MCF 10A (cell line): Measurements from ENCODE around the gene KRT77. TPM values are rescaled to one million over a fixed set of nuclear protein-coding genes. Genes with fewer than 3 reads are reported as not detected.

Experiments
- BruUV-seq: library from RNA; stranded (reverse); fragments of 400-500 nt; replicated peaks from 2 replicates; lab custom pipeline; 2021; lab: Mats Ljungman, UMichigan
- CTCF ChIA-PET: fragments of 300-600 bp; sonication (Branson Sonifier 250); formaldehyde crosslinking; extraction: SDS; loops from one replicate; lab custom pipeline; 2021; ENCODE audit warnings: antibody characterized with exemption, inconsistent platforms; lab: Yijun Ruan, JAX
- POLR2A ChIA-PET: fragments of 300-600, 350-650 bp; sonication (Branson Sonifier 250); formaldehyde crosslinking; extraction: SDS; loops from one replicate; lab custom pipeline; 2020; ENCODE audit warnings: antibody characterized with exemption, inconsistent platforms; lab: Yijun Ruan, JAX
- DNase-seq: peaks from one replicate; pipeline ENCODE4 v3.0.0-alpha.2; 2018; ENCODE audit not compliant: unreplicated experiment
- H3K27ac Mint-ChIP-seq: one replicate; pipeline ENCODE4 v1.8.0; 2022; ENCODE audit warnings: mild to moderate bottlenecking, low read depth, mixed read lengths; ENCODE audit not compliant: unreplicated experiment
- H3K27me3 Mint-ChIP-seq: one replicate; pipeline ENCODE4 v1.8.0; 2022; ENCODE audit warnings: mixed read lengths; ENCODE audit not compliant: insufficient read depth, unreplicated experiment
- H3K36me3 Mint-ChIP-seq: one replicate; pipeline ENCODE4 v1.8.0; 2022; ENCODE audit warnings: mild to moderate bottlenecking, moderate library complexity, mixed read lengths; ENCODE audit not compliant: insufficient read depth, unreplicated experiment
- H3K4me1 Mint-ChIP-seq: one replicate; pipeline ENCODE4 v1.8.0; 2022; ENCODE audit warnings: mixed read lengths; ENCODE audit not compliant: insufficient read depth, unreplicated experiment
- H3K4me3 Mint-ChIP-seq: one replicate; pipeline ENCODE4 v1.8.0; 2022; ENCODE audit warnings: mild to moderate bottlenecking, moderate library complexity, mixed read lengths; ENCODE audit not compliant: unreplicated experiment
- H3K9me3 Mint-ChIP-seq: one replicate; pipeline ENCODE4 v1.8.0; 2022; ENCODE audit warnings: mixed read lengths; ENCODE audit not compliant: unreplicated experiment
- intact Hi-C: fragments of 100-400 bp; cut with micrococcal nuclease; formaldehyde crosslinking; loops from 2 replicates; pipeline ENCODE4 v1.14.1; 2022
- total RNA-seq: library from RNA; stranded (reverse); gene quantifications from 2 replicates; pipeline ENCODE4 v1.2.3, GENCODE V29; 2022
- TF ChIP-seq, protein P1 (sequence below): fragments of 200-600 bp; IDR thresholded peaks from one replicate; pipeline ENCODE4 v1.8.0; 2022; ENCODE audit warnings: antibody characterized with exemption, mild to moderate bottlenecking; ENCODE audit not compliant: unreplicated experiment

The KRT77 gene
- total RNA-seq, 1 experiment from 2014 or later, result not detected

DNA sequence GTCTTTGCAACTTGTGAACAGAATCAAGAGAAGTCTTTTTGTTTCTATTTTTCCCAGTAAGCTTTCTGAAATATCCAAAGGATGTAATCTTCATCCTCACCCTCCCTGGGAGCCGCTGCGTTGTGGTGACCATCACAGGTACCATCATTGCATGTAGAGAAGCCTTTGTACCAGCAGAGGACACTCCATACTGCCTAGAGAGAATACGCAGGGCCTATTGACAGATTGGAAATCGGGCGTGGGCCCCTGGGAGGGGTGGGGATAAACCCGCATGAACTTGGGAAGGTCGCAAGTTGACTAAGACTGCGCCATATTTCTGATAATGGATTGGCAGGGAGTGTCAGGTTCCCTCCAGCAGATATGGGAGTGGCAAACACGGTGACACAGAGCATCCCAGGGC, 35.8 kb downstream of the KRT77 start:
- DNase-seq, result no peak
- POLR2A ChIA-PET, result interaction anchor here (1.0 kb wide), 1 partner anchor 32 kb away, joined by 3 read pairs; no protein-coding TSS in a partner anchor
- no peaks in the 10 kb centered on the region for H3K36me3 Mint-ChIP-seq
- TF ChIP-seq, protein P1, sequence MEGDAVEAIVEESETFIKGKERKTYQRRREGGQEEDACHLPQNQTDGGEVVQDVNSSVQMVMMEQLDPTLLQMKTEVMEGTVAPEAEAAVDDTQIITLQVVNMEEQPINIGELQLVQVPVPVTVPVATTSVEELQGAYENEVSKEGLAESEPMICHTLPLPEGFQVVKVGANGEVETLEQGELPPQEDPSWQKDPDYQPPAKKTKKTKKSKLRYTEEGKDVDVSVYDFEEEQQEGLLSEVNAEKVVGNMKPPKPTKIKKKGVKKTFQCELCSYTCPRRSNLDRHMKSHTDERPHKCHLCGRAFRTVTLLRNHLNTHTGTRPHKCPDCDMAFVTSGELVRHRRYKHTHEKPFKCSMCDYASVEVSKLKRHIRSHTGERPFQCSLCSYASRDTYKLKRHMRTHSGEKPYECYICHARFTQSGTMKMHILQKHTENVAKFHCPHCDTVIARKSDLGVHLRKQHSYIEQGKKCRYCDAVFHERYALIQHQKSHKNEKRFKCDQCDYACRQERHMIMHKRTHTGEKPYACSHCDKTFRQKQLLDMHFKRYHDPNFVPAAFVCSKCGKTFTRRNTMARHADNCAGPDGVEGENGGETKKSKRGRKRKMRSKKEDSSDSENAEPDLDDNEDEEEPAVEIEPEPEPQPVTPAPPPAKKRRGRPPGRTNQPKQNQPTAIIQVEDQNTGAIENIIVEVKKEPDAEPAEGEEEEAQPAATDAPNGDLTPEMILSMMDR, result no peak
- BruUV-seq, result no TSS peak
- peaks cover 34% of the 10 kb centered on the region for H3K27me3 Mint-ChIP-seq
- H3K4me1 Mint-ChIP-seq, result no peaks in the 10 kb centered on the region
- no peak overlapping the region for H3K4me3 Mint-ChIP-seq
- no peak overlapping the region for H3K27ac Mint-ChIP-seq
- H3K9me3 Mint-ChIP-seq, result no peaks in the 10 kb centered on the region
- intact Hi-C loops, result no loop called here
- CTCF ChIA-PET, result interaction anchor here (0.8 to 2.0 kb wide), 3 partner anchors 12 to 211 kb away, joined by 4 to 5 read pairs (median 5); no protein-coding TSS in a partner anchor

DNA sequence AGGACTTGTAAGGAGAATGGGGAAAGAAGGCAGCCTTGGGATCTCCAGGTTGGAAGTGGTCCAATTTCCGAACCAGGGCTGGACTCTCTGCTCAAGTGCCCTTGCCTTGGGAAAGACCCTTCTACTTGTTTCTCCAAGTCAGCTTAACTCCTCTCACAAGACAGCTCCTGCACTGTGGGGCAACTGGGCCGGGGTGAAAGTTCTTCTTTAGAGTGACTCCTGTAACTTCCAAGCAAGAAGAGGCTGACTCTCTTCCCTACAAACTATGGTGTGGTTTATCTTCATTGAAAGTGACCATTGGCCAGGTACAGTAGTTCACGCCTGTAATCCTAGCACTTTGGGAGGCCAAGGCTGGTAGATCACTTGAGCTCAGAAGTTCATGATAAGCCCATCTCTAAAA, 36.9 kb downstream of the KRT77 start:
- TF ChIP-seq, protein P1, result no peak
- Mint-ChIP-seq H3K27me3 (peaks cover 34% of the 10 kb centered on the region), H3K27ac (no peak overlapping the region), H3K4me3 (no peak overlapping the region), H3K36me3 (no peaks in the 10 kb centered on the region), H3K9me3 (no peaks in the 10 kb centered on the region), H3K4me1 (no peaks in the 10 kb centered on the region)
- ChIA-PET POLR2A (no interaction called here), CTCF (interaction anchor here (0.6 to 1.6 kb wide), 3 partner anchors 144 to 561 kb away, joined by 3 to 5 read pairs (median 4); no protein-coding TSS in a partner anchor)
- intact Hi-C loops, result no loop called here
- BruUV-seq, result no TSS peak
- DNase-seq, result no peak

DNA sequence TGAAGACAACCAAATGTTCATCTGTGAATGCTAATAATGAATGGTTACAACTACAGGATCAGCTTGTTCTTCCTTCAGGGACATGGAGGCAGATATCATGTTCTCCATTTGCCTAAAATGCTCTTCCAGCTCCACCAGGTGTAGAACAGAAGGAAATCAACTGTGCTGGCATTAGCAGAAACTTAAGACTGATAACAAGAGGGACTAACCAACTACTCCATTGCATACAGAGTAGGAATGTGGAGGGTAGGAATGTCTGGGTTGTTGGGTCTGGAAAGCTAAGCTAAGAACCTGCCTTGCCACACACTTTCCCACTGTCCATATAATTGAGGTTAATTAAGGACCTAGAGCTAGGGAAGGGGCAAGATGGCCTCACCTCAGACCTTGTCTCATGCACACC, 39.9 kb downstream of the KRT77 start:
- ChIA-PET CTCF (no interaction called here), POLR2A (no interaction called here)
- intact Hi-C loops, result no loop called here
- Mint-ChIP-seq H3K9me3 (no peaks in the 10 kb centered on the region), H3K27me3 (peaks cover 30% of the 10 kb centered on the region), H3K4me3 (no peak overlapping the region), H3K4me1 (no peaks in the 10 kb centered on the region), H3K27ac (no peak overlapping the region), H3K36me3 (no peaks in the 10 kb centered on the region)
- BruUV-seq, result no TSS peak
- DNase-seq, result no peak
- TF ChIP-seq, protein P1, result no peak

DNA sequence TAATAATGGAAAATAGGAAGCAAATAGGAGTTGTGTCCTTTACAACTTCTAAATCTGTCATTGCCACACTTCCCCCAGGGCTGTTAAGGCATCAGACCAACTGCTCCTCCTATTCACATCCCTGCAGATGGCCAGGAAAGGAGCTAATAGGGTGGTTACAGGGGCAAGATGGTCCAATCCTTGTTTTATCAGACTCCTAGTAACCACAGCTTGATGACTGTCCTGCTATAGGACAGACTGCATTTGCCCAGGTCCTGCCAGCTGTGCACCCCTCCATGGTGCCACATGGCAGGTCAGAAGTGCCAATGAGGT, 40.5 kb downstream of the KRT77 start:
- ChIA-PET CTCF (no interaction called here), POLR2A (no interaction called here)
- BruUV-seq, result no TSS peak
- Mint-ChIP-seq H3K9me3 (no peaks in the 10 kb centered on the region), H3K4me3 (no peak overlapping the region), H3K27ac (no peak overlapping the region), H3K27me3 (peaks cover 30% of the 10 kb centered on the region), H3K36me3 (no peaks in the 10 kb centered on the region), H3K4me1 (no peaks in the 10 kb centered on the region)
- TF ChIP-seq, protein P1, result no peak
- no peak for DNase-seq
- intact Hi-C loops, result no loop called here
